Parietal lobe (tissue), 1 donor: Measurements from ENCODE around the gene GNG5. TPM values are rescaled to one million over a fixed set of nuclear protein-coding genes. Genes with fewer than 3 reads are reported as not detected.

Experiments used
- total RNA-seq: library from RNA; depleted of rRNA; stranded (reverse); fragments of >200 nt; gene quantifications from one replicate; pipeline ENCODE4 v1.2.3, GENCODE V29; 2014

Gene GNG5
- total RNA-seq: 3.8 TPM

DNA sequence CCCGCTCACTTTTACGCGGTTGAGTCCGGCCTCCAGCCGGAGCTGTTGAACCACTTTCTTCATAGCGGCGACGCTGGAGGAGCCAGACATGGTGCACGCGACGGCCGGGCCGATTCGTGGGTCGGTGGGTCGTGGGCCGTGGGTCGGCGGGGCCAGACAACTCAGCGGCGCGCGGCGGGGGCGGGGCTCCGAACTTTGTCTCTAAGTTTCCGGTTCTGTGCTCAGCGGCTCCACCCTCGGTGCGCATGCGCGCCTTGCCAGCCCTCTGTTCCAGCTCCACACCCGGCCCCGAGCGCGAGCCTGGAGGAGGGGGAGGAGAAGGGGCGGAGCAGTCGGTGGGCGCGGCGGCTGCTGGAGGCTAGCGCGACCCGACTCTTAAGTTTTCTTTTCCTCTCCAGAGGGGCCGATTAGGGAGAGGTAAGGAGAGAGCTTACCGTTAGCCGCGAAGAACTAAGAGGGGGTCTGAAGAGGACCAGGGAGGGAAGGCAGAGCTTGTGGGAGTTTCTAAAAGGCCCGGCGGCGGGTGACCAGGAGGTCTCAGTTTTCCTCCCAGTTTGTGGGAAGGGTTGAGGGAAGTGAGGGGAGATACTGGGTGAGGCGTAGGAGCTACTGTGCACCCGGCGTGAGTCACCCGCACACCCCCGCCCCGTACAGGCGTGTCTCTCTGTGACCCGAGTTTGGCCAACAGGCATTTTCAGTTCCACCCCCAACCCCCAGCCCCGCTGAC lies at the start of gene GNG5, which contains the start of gene SPATA1:
GNG5 (minus strand) TSS at position 580 of the 727 bp plus-strand sequence; CDS start at position 90, 490 bp downstream.
SPATA1 (plus strand) TSS at position 385 of the 727 bp plus-strand sequence. CDS start 9,974 bp downstream, outside the sequence.

GRCh38 chr1:84478876-84479868 lies 27.2 kb downstream of the GNG5 start, which contains the start of gene RPF1:
TSS of gene RPF1 (plus strand) at chr1:84479266. CDS start at chr1:84479282, 16 bp downstream.

Other genes with a start within 250 kb of the GNG5 start
- gene SAMD13, start 204.9 kb downstream of the GNG5 start, total RNA-seq: 3.1 TPM
- gene DNASE2B, start 108.1 kb downstream of the GNG5 start, total RNA-seq: not detected
- 26.9 TPM for gene RPF1, start 27.3 kb downstream of the GNG5 start, total RNA-seq
- 0.63 TPM for gene SPATA1, start 195 bp downstream of the GNG5 start, total RNA-seq
- gene CTBS, start 67.9 kb upstream of the GNG5 start, total RNA-seq: 3.8 TPM
- gene SSX2IP, start 183.9 kb upstream of the GNG5 start, total RNA-seq: 105 TPM